Endodermal cell (in vitro differentiated cells): Measurements from ENCODE around the gene CALHM2. TPM values are rescaled to one million over a fixed set of nuclear protein-coding genes. Genes with fewer than 3 reads are reported as not detected.
A peak's percentile ranks its signal among the peaks of the same experiment; 100 is the strongest.

ENCODE experiments used
- DNase-seq: peaks from one replicate; pipeline ENCODE4 v3.0.0-alpha.2; 2017
- H3K27ac ChIP-seq: 2 replicates; pipeline ENCODE4 v1.5.1; 2013; ENCODE audit warnings: mild to moderate bottlenecking, low read depth, low read length, moderate library complexity
- H3K27me3 ChIP-seq: 2 replicates; pipeline ENCODE4 v1.6.1; 2013; ENCODE audit warnings: mild to moderate bottlenecking, low read length, moderate library complexity; ENCODE audit not compliant: insufficient read depth, control insufficient read depth, poor library complexity, severe bottlenecking
- H3K36me3 ChIP-seq: 2 replicates; pipeline ENCODE4 v1.7.0; 2013; ENCODE audit warnings: mild to moderate bottlenecking, low read length, moderate library complexity; ENCODE audit not compliant: control insufficient read depth, insufficient read depth
- H3K4me1 ChIP-seq: one replicate; pipeline ENCODE4 v1.7.0; 2013; ENCODE audit warnings: low read length; ENCODE audit not compliant: control insufficient read depth, insufficient read depth
- H3K4me3 ChIP-seq: 2 replicates; pipeline ENCODE4 v1.5.1; 2013; ENCODE audit warnings: mild to moderate bottlenecking, low read length, moderate library complexity
- H3K9ac ChIP-seq: 2 replicates; pipeline ENCODE4 v1.6.1; 2013; ENCODE audit warnings: mild to moderate bottlenecking, low read length, moderate library complexity; ENCODE audit not compliant: poor library complexity, severe bottlenecking; ENCODE audit errors: extremely low read depth
- H3K9me3 ChIP-seq: 2 replicates; pipeline ENCODE4 v1.6.1; 2013; ENCODE audit warnings: mild to moderate bottlenecking, low read length, moderate library complexity; ENCODE audit not compliant: control insufficient read depth
- H3K27ac Mint-ChIP-seq: 2 replicates; pipeline ENCODE4 v1.8.0; 2020; ENCODE audit warnings: mixed read lengths
- H3K27me3 Mint-ChIP-seq: 2 replicates; pipeline ENCODE4 v1.8.0; 2021; ENCODE audit warnings: mild to moderate bottlenecking, mixed read lengths; ENCODE audit not compliant: insufficient read depth
- H3K36me3 Mint-ChIP-seq: 2 replicates; pipeline ENCODE4 v1.8.0; 2020; ENCODE audit warnings: low read depth, mixed read lengths
- H3K4me1 Mint-ChIP-seq: 2 replicates; pipeline ENCODE4 v1.8.0; 2020; ENCODE audit warnings: mixed read lengths
- H3K4me3 Mint-ChIP-seq: 2 replicates; pipeline ENCODE4 v1.8.0; 2020; ENCODE audit warnings: mild to moderate bottlenecking, moderate library complexity, mixed read lengths
- H3K9me3 Mint-ChIP-seq: 2 replicates; pipeline ENCODE4 v1.8.0; 2020; ENCODE audit warnings: mild to moderate bottlenecking, mixed read lengths
- CTCF ChIP-seq: fragments of 200-600 bp; sonication (generic); conservative IDR thresholded peaks from 2 replicates; pipeline ENCODE4 v1.5.0; 2021; ENCODE audit warnings: antibody characterized with exemption, mild to moderate bottlenecking
- WGBS, 2 experiments: methylation state at CpG; one replicate each; pipeline versions ENCODE4 v1.1.5 to v1.1.7; 2013; ENCODE audit warnings: missing lambda C conversion rate in 2 of 2, mixed read lengths in 1 of 2; ENCODE audit not compliant: insufficient coverage in 1 of 2, insufficient read length in 1 of 2; 5-methylcytosine and 5-hydroxymethylcytosine counted together
- total RNA-seq, 2 donors: library from RNA; stranded (reverse); fragmentation: NEBNext Ultra II Directional in 1 of 2; extraction: Animal tissue kit (Norgen Biotek cat#: 25700) in 1 of 2; gene quantifications; 2 replicates in 1 of 2; 3 replicates in 1 of 2; pipeline ENCODE4 v1.2.1, GENCODE V29; 2021

Gene CALHM2
- total RNA-seq, 2 donors from 2014 or later = 1.0 to 3.1 TPM

GRCh38 chr10:103397191-103397825 is 54.9 kb downstream of the CALHM2 start:
- H3K4me3 Mint-ChIP-seq = peak overlapping the region; percentile 99
- TF ChIP-seq CTCF = no peak
- no peaks in the 10 kb centered on the region for H3K9me3 ChIP-seq
- WGBS, 2 experiments = 74 to 76% methylated on average over 19 of the region's 19 CpGs
- H3K4me1 Mint-ChIP-seq = peaks cover 19% of the 10 kb centered on the region
- H3K9me3 Mint-ChIP-seq = no peaks in the 10 kb centered on the region
- no peaks in the 10 kb centered on the region for H3K27me3 ChIP-seq
- peaks cover 56% of the 10 kb centered on the region for H3K36me3 ChIP-seq
- H3K36me3 Mint-ChIP-seq = peaks cover 52% of the 10 kb centered on the region
- peak overlapping the region; percentile 97 for H3K27ac Mint-ChIP-seq
- H3K27me3 Mint-ChIP-seq = no peaks in the 10 kb centered on the region
- no peak overlapping the region for H3K27ac ChIP-seq
- no peak for DNase-seq
- H3K4me1 ChIP-seq = peaks cover 3% of the 10 kb centered on the region
- peak overlapping the region; percentile 92 for H3K4me3 ChIP-seq
- peak overlapping the region; percentile 91 for H3K9ac ChIP-seq

GRCh38 chr10:103396789-103397087 is 55.4 kb downstream of the CALHM2 start:
- Mint-ChIP-seq H3K4me1 (peaks cover 19% of the 10 kb centered on the region), H3K36me3 (peaks cover 51% of the 10 kb centered on the region), H3K27ac (peak overlapping the region; percentile 97), H3K4me3 (peak overlapping the region; percentile 99), H3K27me3 (no peaks in the 10 kb centered on the region), H3K9me3 (no peaks in the 10 kb centered on the region)
- Histone ChIP-seq H3K27me3 (no peaks in the 10 kb centered on the region), H3K27ac (no peak overlapping the region), H3K4me3 (peak overlapping the region; percentile 92), H3K9me3 (no peaks in the 10 kb centered on the region), H3K9ac (peak overlapping the region; percentile 91), H3K36me3 (peaks cover 57% of the 10 kb centered on the region), H3K4me1 (peaks cover 3% of the 10 kb centered on the region)
- no peak for DNase-seq
- TF ChIP-seq CTCF = no peak
- WGBS, 2 experiments = 0 to 3% methylated on average over 7 to 8 of the region's 8 CpGs

Other genes with a start within 250 kb of the CALHM2 start
- gene RPEL1, start 206.5 kb downstream of the CALHM2 start, total RNA-seq = not detected
- gene INA, start 175.2 kb downstream of the CALHM2 start, total RNA-seq = 1 to 10 TPM; 3.3 to 3.4 TPM
- 10 to 100 TPM; 18.9 to 20.5 TPM for gene PCGF6, start 101.2 kb downstream of the CALHM2 start, total RNA-seq
- 10 to 100 TPM in 1 of 2 donors, 1 to 10 TPM in 1; 8.4 to 10.1 TPM for gene TAF5, start 84.4 kb downstream of the CALHM2 start, total RNA-seq
- gene ATP5MK, start 55.9 kb downstream of the CALHM2 start, total RNA-seq = 100 to 1,000 TPM; 360 to 396 TPM
- 10 to 100 TPM; 62.3 to 65.8 TPM for gene PDCD11, start 55.7 kb downstream of the CALHM2 start, total RNA-seq
- not detected for gene CALHM1, start 6.5 kb upstream of the CALHM2 start, total RNA-seq
- not detected for gene CALHM3, start 26.9 kb upstream of the CALHM2 start, total RNA-seq
- gene NEURL1, start 41.3 kb upstream of the CALHM2 start, total RNA-seq = under 1 TPM; 0.37 to 0.38 TPM